ENCODE results near the gene CITED2.
"Not testable (repeated sequence)": the region's sequence is repeated elsewhere in the genome, so short reads cannot be mapped to it uniquely, and the experiment has no call there.

CITED2 gene

GRCh38 chr6:139374357-139375225 lies at the start of gene CITED2:
Gene CITED2 (minus strand): TSS chr6:139374648. CDS start chr6:139373944, 704 bp downstream.
- DNase-seq (ENCODE audit: low read depth) = peak; percentile 88

- no peak for DNase-seq (ENCODE audit: low read depth)
These were observed 48.7 kb upstream of the CITED2 start for GRCh38 chr6:139423037-139423703.

- no peak for DNase-seq (ENCODE audit: low read depth)
These were observed 47.9 kb upstream of the CITED2 start for GRCh38 chr6:139422105-139423036.

GRCh38 chr6:139418481-139419132 lies 44.2 kb upstream of the CITED2 start:
- DNase-seq (ENCODE audit: low read depth) = no peak

GRCh38 chr6:139416146-139416545 lies 41.7 kb upstream of the CITED2 start:
- no peak for DNase-seq (ENCODE audit: low read depth)

- DNase-seq (ENCODE audit: low read depth) = no peak
These were observed 40.9 kb upstream of the CITED2 start for GRCh38 chr6:139415365-139415764.

GRCh38 chr6:139412103-139412502 lies 37.7 kb upstream of the CITED2 start:
- DNase-seq (ENCODE audit: low read depth) = not testable (repeated sequence)

- no peak for DNase-seq (ENCODE audit: low read depth)
These were observed 34.6 kb upstream of the CITED2 start for GRCh38 chr6:139409026-139409425.

GRCh38 chr6:139407718-139408222 lies 33.3 kb upstream of the CITED2 start:
- DNase-seq (ENCODE audit: low read depth) = no peak

GRCh38 chr6:139406577-139407343 lies 32.3 kb upstream of the CITED2 start:
- no peak for DNase-seq (ENCODE audit: low read depth)

GRCh38 chr6:139402876-139403386 lies 28.5 kb upstream of the CITED2 start:
- DNase-seq (ENCODE audit: low read depth) = no peak

GRCh38 chr6:139398658-139399057 lies 24.2 kb upstream of the CITED2 start:
- DNase-seq (ENCODE audit: low read depth) = no peak

GRCh38 chr6:139395891-139396301 lies 21.4 kb upstream of the CITED2 start:
- no peak for DNase-seq (ENCODE audit: low read depth)

GRCh38 chr6:139395371-139395770 lies 20.9 kb upstream of the CITED2 start:
- DNase-seq (ENCODE audit: low read depth) = no peak

- DNase-seq (ENCODE audit: low read depth) = no peak
These were observed 19.7 kb upstream of the CITED2 start for GRCh38 chr6:139394027-139394649.

- DNase-seq (ENCODE audit: low read depth) = no peak
These were observed 18.3 kb upstream of the CITED2 start for GRCh38 chr6:139392794-139393193.

- DNase-seq (ENCODE audit: low read depth) = no peak
These were observed 17.3 kb upstream of the CITED2 start for GRCh38 chr6:139391709-139392108.

- DNase-seq (ENCODE audit: low read depth) = no peak
These were observed 16.0 kb upstream of the CITED2 start for GRCh38 chr6:139390447-139390846.

- no peak for DNase-seq (ENCODE audit: low read depth)
These were observed 13.9 kb upstream of the CITED2 start for GRCh38 chr6:139388384-139388783.

GRCh38 chr6:139386404-139386803 lies 12.0 kb upstream of the CITED2 start:
- DNase-seq (ENCODE audit: low read depth) = no peak

Measured in stimulated activated CD8-positive, alpha-beta memory T cell treated with anti-CD3 and anti-CD28 coated beads, Interleukin-12 subunit alpha, Interleukin-12 subunit beta, amount 100 ng/mL, for 1 hour (primary cell).